H1 (cell line): ENCODE measurements around the gene GRID1.

ENCODE experiments used
- CTCF ChIP-seq, 3 experiments: IDR thresholded peaks; 1 replicate in 2 of 3; 2 replicates in 1 of 3; pipeline versions ENCODE4 v1.5.1 to v1.6.1; 2011; ENCODE audit warnings: low read length in 3 of 3, mild to moderate bottlenecking in 3 of 3, inconsistent platforms in 2 of 3, low read depth in 1 of 3, moderate library complexity in 1 of 3; ENCODE audit not compliant: insufficient read depth in 1 of 3; ENCODE audit errors: control extremely low read depth in 1 of 3
- JUND ChIP-seq: IDR thresholded peaks from 2 replicates; pipeline ENCODE4 v1.6.1; 2011; ENCODE audit warnings: mild to moderate bottlenecking, improper control_type of control experiment, low read length
- POLR2A ChIP-seq, 2 experiments: IDR thresholded peaks; 1 replicate in 1 of 2; 2 replicates in 1 of 2; pipeline ENCODE4 v1.6.1; 2011; ENCODE audit warnings: low read depth in 2 of 2, low read length in 2 of 2, mild to moderate bottlenecking in 2 of 2; ENCODE audit errors: control extremely low read depth in 1 of 2
- RFX5 ChIP-seq: IDR thresholded peaks from 2 replicates; pipeline ENCODE4 v1.6.1; 2011; ENCODE audit warnings: low read depth, low read length, improper control_type of control experiment, borderline replicate concordance
- TAF1 ChIP-seq: IDR thresholded peaks from 2 replicates; pipeline ENCODE4 v1.6.1; 2011; ENCODE audit warnings: mild to moderate bottlenecking, low read depth, low read length

- no peak for TF ChIP-seq CTCF (IDR thresholded peaks at IDR 0.05; ENCODE audit: control extremely low read depth in 1 of 3, insufficient read depth in 1 of 3, low read depth in 1 of 3, low read length in 3 of 3)
- TF ChIP-seq POLR2A (IDR thresholded peaks at IDR 0.05; ENCODE audit: control extremely low read depth in 1 of 2, low read depth in 2 of 2, low read length in 2 of 2) = no peak
- TF ChIP-seq RFX5 = no peak
- TF ChIP-seq TAF1 = no peak
- no peak for TF ChIP-seq JUND
These were observed 752.0 kb downstream of the GRID1 start for GRCh38 chr10:85614566-85614965.
